ENCODE measurements around the gene EPHA2.

GRCh38 chr1:16143566-16144324, 12.1 kb downstream of the EPHA2 start:
- TF ChIP-seq, protein P1, sequence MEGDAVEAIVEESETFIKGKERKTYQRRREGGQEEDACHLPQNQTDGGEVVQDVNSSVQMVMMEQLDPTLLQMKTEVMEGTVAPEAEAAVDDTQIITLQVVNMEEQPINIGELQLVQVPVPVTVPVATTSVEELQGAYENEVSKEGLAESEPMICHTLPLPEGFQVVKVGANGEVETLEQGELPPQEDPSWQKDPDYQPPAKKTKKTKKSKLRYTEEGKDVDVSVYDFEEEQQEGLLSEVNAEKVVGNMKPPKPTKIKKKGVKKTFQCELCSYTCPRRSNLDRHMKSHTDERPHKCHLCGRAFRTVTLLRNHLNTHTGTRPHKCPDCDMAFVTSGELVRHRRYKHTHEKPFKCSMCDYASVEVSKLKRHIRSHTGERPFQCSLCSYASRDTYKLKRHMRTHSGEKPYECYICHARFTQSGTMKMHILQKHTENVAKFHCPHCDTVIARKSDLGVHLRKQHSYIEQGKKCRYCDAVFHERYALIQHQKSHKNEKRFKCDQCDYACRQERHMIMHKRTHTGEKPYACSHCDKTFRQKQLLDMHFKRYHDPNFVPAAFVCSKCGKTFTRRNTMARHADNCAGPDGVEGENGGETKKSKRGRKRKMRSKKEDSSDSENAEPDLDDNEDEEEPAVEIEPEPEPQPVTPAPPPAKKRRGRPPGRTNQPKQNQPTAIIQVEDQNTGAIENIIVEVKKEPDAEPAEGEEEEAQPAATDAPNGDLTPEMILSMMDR (IDR thresholded peaks at IDR 0.05; ENCODE audit: extremely low read depth in 1 of 2, insufficient read depth in 1 of 2, low read depth in 1 of 2, low read length in 2 of 2) = no peak
- TF ChIP-seq EZH2 (IDR thresholded peaks at IDR 0.05; ENCODE audit: borderline replicate concordance, low read depth, low read length, severe bottlenecking) (no peak), POLR2A (IDR thresholded peaks at IDR 0.05; ENCODE audit: low read depth, low read length) (no peak), GATA2 (IDR thresholded peaks at IDR 0.05; ENCODE audit: insufficient read depth, insufficient read length, low read depth, low read length) (no peak), POLR2AphosphoS5 (IDR thresholded peaks at IDR 0.05; ENCODE audit: insufficient read depth, low read depth, low read length) (no peak)
- TF ChIP-seq, protein P2, sequence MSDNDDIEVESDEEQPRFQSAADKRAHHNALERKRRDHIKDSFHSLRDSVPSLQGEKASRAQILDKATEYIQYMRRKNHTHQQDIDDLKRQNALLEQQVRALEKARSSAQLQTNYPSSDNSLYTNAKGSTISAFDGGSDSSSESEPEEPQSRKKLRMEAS (IDR thresholded peaks at IDR 0.05; ENCODE audit: insufficient read depth, insufficient read length) = no peak

All from endothelial cell of umbilical vein (primary cell).